Activated CD4-positive, alpha-beta T cell treated with anti-CD3 and anti-CD28 coated beads, Interleukin-2, amount 10 ng/mL, durations not matched to agents 7 days and 5 days (primary cell): ENCODE results near the gene NR1I3. TPM values are rescaled to one million over a fixed set of nuclear protein-coding genes. Genes with fewer than 3 reads are reported as not detected.

Source experiments
- CTCF ChIA-PET: fragments of 350-600 bp; sonication (Branson Sonifier 250); formaldehyde crosslinking; loops from one replicate; lab custom pipeline; 2021; ENCODE audit warnings: antibody characterized with exemption; lab: Charles Lee
- POLR2A ChIA-PET: fragments of 350-600 bp; sonication (Branson Sonifier 250); formaldehyde crosslinking; loops from one replicate; lab custom pipeline; 2021; ENCODE audit warnings: antibody characterized with exemption; lab: Charles Lee
- DNase-seq: peaks from one replicate; pipeline ENCODE4 v3.0.0-alpha.2; 2020
- H3K27ac Mint-ChIP-seq: one replicate; pipeline ENCODE4 v1.8.0; 2021; ENCODE audit warnings: mild to moderate bottlenecking, moderate library complexity, mixed read lengths
- H3K27me3 Mint-ChIP-seq: one replicate; pipeline ENCODE4 v1.8.0; 2021; ENCODE audit warnings: mixed read lengths
- H3K36me3 Mint-ChIP-seq: one replicate; pipeline ENCODE4 v1.8.0; 2021; ENCODE audit warnings: low read depth, mixed read lengths
- H3K4me1 Mint-ChIP-seq: one replicate; pipeline ENCODE4 v1.8.0; 2021; ENCODE audit warnings: mixed read lengths
- H3K4me3 Mint-ChIP-seq: one replicate; pipeline ENCODE4 v1.8.0; 2021; ENCODE audit warnings: mild to moderate bottlenecking, moderate library complexity, mixed read lengths
- H3K9me3 Mint-ChIP-seq: one replicate; pipeline ENCODE4 v1.8.0; 2021; ENCODE audit warnings: mixed read lengths
- total RNA-seq, 2 experiments: library from RNA; stranded (reverse); gene quantifications; one replicate each; pipeline ENCODE4 v1.2.3, GENCODE V29; 2021

The NR1I3 gene
- total RNA-seq, 2 experiments from 2014 or later: not detected

DNA sequence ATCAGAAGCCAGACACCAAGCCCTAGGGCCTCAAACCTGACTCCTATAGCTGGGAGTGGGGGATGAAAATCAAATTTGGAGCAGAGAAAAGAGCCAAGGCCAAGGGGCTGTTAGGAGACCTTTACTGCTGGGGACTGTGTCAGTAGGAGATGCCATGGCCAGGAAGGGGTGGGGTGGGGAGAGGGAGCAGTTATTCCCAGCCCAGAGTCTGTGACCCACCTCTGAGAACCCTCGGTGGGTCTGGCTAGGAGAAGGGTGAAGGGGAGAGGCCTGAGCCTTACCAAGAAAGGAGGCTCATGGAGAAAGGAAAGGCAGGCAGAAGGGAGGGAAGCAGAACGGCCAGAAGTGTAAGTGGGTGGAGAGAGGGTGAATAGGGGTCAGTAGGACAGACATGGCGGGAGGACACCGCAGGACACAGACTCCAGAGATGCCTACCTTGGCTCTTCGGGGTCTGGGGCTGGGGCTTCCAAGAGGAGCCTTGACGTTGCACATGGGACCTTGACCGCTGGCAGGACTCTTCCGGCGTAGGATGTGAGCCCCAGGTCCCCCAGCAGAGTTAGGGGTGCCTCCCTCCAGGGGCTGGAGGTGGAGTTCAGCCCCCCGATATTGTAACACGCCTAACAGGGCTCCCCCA is 40.3 kb downstream of the NR1I3 start:
- POLR2A ChIA-PET: interaction anchor here (0.5 kb wide), 1 partner anchor 10 kb away, joined by 9 read pairs; no protein-coding TSS in a partner anchor
- no peak for DNase-seq
- Mint-ChIP-seq H3K27ac (no peak overlapping the region), H3K27me3 (no peaks in the 10 kb centered on the region), H3K36me3 (peaks cover 5% of the 10 kb centered on the region), H3K4me3 (no peak overlapping the region), H3K9me3 (no peaks in the 10 kb centered on the region), H3K4me1 (peaks cover 56% of the 10 kb centered on the region)
- CTCF ChIA-PET: interaction anchor here (0.5 to 2.0 kb wide), 8 partner anchors 11 to 192 kb away, joined by 3 to 6 read pairs (median 4); partner anchors contain the start of gene TOMM40L

DNA sequence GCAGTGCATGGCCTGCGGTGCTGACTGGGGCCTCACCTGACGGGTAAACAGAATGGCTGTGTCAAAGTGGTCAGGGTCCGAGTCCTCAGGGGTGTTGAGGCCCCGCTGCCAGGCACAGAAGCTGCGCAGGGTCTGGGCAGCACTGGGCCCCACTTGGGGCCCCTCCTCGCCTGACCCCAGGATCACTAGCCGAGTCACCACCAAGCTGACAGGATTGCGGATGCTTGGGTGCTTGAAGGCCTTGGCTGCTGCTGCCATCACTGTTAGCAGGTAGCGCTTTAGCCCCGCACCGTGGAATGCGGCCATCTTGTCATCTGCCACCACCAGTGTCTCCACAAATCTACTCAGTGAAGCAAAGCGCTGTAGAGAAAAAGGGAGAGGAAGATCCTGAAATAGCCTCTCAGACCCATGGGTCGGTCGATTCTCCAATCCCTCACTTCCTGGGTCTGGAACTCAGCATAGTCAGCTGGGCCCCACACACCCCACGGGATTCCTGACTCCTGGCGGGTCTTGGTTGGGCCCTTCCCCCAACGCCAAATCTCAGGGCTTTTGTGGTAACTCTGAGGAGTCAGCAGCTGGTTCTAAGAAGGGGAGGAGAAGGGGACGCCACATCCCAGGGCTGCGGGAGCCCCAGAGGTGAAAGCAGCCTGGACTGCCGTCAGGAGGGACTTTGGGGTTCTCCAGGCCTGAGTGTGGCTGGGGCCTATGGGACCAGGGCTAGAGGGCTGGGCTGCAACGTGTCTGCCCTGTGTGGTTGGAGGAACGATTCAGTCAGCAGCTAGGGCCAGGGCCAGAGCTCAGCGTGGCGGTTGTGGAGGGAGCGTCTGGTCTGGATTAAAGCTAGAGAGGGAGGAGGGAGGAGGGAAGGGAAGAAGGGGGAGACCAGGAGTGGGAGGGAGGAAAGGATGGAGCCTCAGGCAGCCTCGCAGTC is 41.2 kb downstream of the NR1I3 start:
- no peak overlapping the region for H3K4me3 Mint-ChIP-seq

DNA sequence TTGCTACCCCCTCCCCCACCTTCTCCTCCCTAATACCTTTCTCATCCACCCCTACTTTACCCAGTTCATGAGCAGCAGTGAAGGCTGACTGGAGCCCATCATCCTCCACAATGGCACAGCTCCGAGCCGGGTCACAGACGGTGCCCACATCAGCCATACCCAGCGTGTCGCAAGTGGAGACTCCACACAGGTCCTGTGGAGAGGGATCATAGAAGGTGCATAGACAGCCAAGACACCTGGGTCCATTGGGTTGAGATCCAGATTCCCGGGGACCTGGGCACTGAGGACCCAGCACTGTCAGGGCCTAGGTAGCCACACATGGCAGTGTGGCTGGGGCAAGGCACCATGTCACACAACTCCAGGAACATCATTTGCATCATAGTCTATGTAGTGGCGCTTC is 41.9 kb downstream of the NR1I3 start:
- no peak overlapping the region for H3K4me3 Mint-ChIP-seq
- CTCF ChIA-PET: interaction anchor here (1.1 kb wide), 1 partner anchor 14 kb away, joined by 4 read pairs; no protein-coding TSS in a partner anchor

More for the DNA sequence above, 41.2 kb downstream of the NR1I3 start:
- no peaks in the 10 kb centered on the region for H3K9me3 Mint-ChIP-seq
- H3K36me3 Mint-ChIP-seq: no peaks in the 10 kb centered on the region
- no peaks in the 10 kb centered on the region for H3K27me3 Mint-ChIP-seq
- peaks cover 57% of the 10 kb centered on the region for H3K4me1 Mint-ChIP-seq
- ChIA-PET POLR2A (no interaction called here), CTCF (interaction anchor here (0.9 to 2.0 kb wide), 2 partner anchors 29 to 186 kb away, joined by 3 to 6 read pairs; partner anchors contain the start of gene TOMM40L)
- peak overlapping the region; percentile 1 for H3K27ac Mint-ChIP-seq
- DNase-seq: no peak

DNA sequence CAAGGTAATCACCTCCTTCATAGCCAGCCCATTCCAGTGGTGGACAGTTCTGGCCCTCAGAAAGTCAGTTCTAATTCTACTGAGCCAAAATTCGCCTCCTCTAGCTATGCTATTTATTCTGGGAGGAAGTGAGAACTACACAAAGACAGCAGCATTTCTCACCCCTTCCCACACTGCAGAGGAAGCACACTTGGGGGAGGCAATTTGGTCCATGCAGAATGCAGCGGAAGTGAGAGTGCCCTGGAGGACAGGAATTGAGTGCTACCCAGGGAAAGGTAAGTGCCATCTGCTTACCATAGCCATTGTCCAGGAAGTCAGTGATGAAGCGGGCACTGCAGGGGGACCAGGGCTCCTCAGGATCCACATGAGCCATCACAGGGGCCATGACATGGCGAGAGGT is 42.8 kb downstream of the NR1I3 start:
- Mint-ChIP-seq H3K4me1 (peaks cover 43% of the 10 kb centered on the region), H3K9me3 (no peaks in the 10 kb centered on the region), H3K27me3 (no peaks in the 10 kb centered on the region), H3K4me3 (no peak overlapping the region), H3K36me3 (no peaks in the 10 kb centered on the region), H3K27ac (peak overlapping the region; percentile 69)
- POLR2A ChIA-PET: no interaction called here
- CTCF ChIA-PET: interaction anchor here (1.1 to 1.5 kb wide), 3 partner anchors 13 to 28 kb away, joined by 3 to 4 read pairs (median 3); partner anchors contain the start of gene APOA2
- DNase-seq: no peak

More for the DNA sequence above, 41.9 kb downstream of the NR1I3 start:
- H3K36me3 Mint-ChIP-seq: no peaks in the 10 kb centered on the region
- peak overlapping the region; percentile 70 for H3K27ac Mint-ChIP-seq
- no peaks in the 10 kb centered on the region for H3K27me3 Mint-ChIP-seq
- no peaks in the 10 kb centered on the region for H3K9me3 Mint-ChIP-seq
- no peak for DNase-seq
- POLR2A ChIA-PET: no interaction called here
- H3K4me1 Mint-ChIP-seq: peaks cover 51% of the 10 kb centered on the region

DNA sequence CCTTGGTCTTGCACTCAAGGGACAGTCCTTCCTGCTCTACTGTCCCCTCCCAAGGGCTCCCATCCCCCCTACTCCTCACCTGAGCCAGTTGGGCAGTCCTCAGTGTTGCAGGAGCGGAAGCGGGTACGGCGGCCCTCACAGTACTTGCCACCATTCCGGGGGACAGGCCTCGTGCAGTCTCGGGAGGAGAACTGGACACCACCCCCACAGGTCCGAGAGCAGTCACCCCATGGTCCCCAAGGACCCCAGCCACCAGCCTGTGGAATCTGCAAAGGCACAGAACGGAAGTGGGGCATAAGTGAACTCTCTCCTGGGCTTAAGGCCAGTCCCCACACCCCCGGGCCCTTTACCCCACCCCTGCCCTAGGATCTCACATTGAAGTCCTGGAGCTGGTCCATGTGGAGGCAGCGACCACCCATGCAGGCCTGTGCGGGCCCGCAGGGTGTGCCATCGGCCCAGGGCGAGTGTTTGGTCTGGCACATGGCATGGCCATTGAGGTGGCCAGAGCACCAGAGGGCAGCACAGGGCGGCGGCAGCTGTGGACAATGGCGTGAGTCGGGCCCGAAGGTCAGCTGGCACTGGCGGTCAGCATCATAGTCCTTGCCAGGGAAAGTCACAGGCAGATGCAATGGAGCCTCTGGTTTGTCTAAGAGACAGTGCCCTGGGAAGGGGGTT is 44.3 kb downstream of the NR1I3 start:
- Mint-ChIP-seq H3K4me1 (peaks cover 41% of the 10 kb centered on the region), H3K4me3 (no peak overlapping the region), H3K27me3 (no peaks in the 10 kb centered on the region), H3K27ac (no peak overlapping the region), H3K36me3 (no peaks in the 10 kb centered on the region), H3K9me3 (no peaks in the 10 kb centered on the region)
- ChIA-PET CTCF (interaction anchor here (0.6 to 3.9 kb wide), 9 partner anchors 8 to 212 kb away, joined by 3 to 18 read pairs (median 3); partner anchors contain the start of genes APOA2, TOMM40L and USP21), POLR2A (interaction anchor here (0.6 kb wide), 1 partner anchor 8 kb away, joined by 3 read pairs; the partner anchor contains the start of gene NDUFS2)
- DNase-seq: no peak

DNA sequence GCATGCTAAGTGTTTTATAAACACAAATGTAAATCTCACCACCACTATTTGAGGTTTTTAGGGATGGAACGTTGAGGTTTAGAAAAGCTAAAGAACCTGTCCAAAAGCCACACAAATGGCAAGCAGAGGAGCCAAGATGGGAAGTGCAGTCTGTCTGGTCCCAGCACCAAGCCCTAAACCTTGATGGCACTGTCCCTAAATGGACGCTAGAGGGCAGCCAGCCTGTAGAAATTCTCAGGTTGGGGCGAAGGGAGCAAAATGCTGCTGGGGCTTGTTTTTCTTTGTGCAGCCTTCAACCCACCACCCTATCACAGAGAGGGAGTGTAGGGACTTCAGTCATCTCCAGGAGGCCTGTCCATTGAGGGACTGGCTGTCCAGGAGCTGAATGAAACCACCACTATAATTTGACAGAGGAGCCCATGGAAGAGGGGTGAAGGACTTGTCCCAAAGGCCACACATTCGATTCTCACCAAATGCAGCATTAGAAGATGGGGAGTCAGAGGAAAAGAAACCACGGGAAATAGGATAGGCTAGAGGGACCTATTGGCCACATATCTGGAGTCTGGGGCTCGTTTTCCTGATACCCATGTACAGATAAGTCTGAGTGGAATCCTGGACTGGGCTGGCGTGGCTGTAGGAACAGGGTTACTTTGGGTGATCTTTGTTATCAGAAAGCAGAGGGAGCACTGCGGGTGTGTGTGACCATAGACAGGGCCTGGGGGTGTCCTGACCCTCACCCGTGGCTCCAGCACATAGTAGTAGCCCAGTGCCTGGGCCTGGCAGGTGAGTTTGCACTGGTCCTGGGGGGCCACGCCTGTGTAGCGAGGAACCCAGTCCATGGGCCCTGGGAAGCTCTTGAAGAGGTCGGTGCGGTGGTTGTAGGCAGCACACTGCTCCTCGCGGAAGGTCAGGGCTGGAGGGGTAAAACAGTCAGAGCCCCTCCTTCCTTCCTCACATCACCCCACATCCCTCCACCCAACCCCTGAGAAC is 45.2 kb downstream of the NR1I3 start:
- ChIA-PET POLR2A (interaction anchor here (0.6 kb wide), 1 partner anchor 9 kb away, joined by 3 read pairs; the partner anchor contains the start of gene NDUFS2), CTCF (interaction anchor here (0.6 to 3.9 kb wide), 10 partner anchors 7 to 199 kb away, joined by 3 to 36 read pairs (median 7); partner anchors contain the start of genes NDUFS2 and TOMM40L)
- Mint-ChIP-seq H3K36me3 (no peaks in the 10 kb centered on the region), H3K4me1 (peaks cover 46% of the 10 kb centered on the region), H3K27me3 (no peaks in the 10 kb centered on the region), H3K27ac (peak overlapping the region; percentile 87), H3K4me3 (no peak overlapping the region), H3K9me3 (no peaks in the 10 kb centered on the region)
- peak; percentile 81 for DNase-seq

DNA sequence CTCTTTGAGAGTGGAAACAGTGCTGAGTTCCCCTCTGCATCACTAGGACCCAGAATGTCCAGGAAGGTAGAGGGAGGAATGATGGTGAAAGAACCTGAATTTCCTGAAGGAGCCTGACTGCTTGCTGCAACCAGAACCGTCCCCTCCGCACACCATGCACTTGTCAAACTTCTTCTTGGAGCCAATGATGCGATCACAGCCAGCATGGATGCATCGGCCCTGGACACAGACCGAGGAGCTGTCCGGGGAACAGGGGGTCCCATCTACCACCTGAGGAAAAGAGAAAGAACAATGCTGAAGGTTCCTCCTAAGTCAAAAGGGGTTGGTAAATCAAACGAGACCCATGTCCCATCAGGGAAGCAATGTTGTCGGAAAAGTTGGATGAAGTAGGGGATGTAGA is 46.0 kb downstream of the NR1I3 start:
- ChIA-PET POLR2A (no interaction called here), CTCF (interaction anchor here (0.9 to 3.9 kb wide), 11 partner anchors 9 to 190 kb away, joined by 3 to 36 read pairs (median 6); partner anchors contain the start of genes NDUFS2, PPOX and TOMM40L)
- no peaks in the 10 kb centered on the region for H3K9me3 Mint-ChIP-seq
- H3K27me3 Mint-ChIP-seq: no peaks in the 10 kb centered on the region
- H3K36me3 Mint-ChIP-seq: peaks cover 3% of the 10 kb centered on the region
- H3K4me1 Mint-ChIP-seq: peaks cover 51% of the 10 kb centered on the region
- H3K27ac Mint-ChIP-seq: no peak overlapping the region
- DNase-seq: no peak
- H3K4me3 Mint-ChIP-seq: no peak overlapping the region

DNA sequence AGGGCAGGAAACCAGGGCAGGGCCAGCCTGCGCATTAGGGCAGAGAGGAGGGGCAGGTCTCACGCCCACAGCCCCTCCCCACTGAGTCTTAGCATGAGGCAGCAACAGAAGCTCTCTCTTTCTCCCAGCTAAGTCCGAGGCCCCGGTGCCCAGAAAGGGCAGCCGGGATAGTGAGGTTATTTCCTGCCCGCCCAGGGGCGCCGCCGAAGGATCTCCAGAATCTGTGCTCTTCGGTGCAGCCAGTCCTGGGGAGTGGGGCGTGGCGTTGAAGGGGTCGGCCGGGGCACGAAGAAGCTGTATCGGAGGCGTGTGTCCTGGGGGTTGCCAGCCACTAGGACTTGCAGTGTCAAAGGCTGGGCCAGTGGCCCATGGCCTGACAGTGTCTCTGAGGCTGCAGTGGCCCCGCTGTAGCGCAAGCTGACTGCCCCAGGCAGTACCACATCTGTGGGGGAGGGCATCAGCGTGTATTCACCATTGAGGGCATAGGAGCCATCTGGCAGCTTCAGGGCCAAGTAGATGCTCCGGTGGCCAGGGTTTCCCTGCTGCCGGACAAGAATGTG is 47.0 kb downstream of the NR1I3 start:
- no peak for DNase-seq
- CTCF ChIA-PET: interaction anchor here (0.9 to 3.9 kb wide), 9 partner anchors 8 to 191 kb away, joined by 3 to 36 read pairs (median 4); partner anchors contain the start of genes ADAMTS4, NDUFS2, PPOX and TOMM40L
- Mint-ChIP-seq H3K4me1 (peaks cover 58% of the 10 kb centered on the region), H3K4me3 (no peak overlapping the region), H3K36me3 (peaks cover 3% of the 10 kb centered on the region), H3K27ac (peak overlapping the region; percentile 62), H3K27me3 (no peaks in the 10 kb centered on the region), H3K9me3 (no peaks in the 10 kb centered on the region)
- POLR2A ChIA-PET: no interaction called here

DNA sequence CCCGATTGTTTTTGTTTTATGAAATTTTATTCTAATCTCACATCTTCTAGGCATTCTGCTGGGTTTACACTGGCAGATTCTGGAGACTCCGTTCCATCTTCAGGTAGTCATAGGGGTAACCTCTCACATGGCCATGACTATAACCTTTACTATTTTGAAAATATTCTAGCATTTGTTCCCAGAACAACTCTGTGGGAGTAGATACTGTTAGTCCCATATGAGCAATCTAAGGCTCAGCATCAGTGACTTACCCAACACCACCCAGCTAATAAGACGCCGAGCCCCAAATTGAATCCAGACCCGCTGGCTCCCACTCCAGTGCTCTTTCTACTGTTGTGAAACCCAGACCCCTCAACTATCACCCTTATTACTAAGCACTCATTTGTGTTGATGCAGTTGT is 49.0 kb downstream of the NR1I3 start:
- ChIA-PET POLR2A (no interaction called here), CTCF (interaction anchor here (0.6 to 1.6 kb wide), 2 partner anchors 13 to 47 kb away, joined by 3 to 4 read pairs; partner anchors contain the start of gene NDUFS2)
- Mint-ChIP-seq H3K27me3 (no peaks in the 10 kb centered on the region), H3K27ac (no peak overlapping the region), H3K4me1 (peaks cover 63% of the 10 kb centered on the region), H3K9me3 (no peaks in the 10 kb centered on the region), H3K36me3 (peaks cover 3% of the 10 kb centered on the region), H3K4me3 (no peak overlapping the region)
- DNase-seq: no peak

DNA sequence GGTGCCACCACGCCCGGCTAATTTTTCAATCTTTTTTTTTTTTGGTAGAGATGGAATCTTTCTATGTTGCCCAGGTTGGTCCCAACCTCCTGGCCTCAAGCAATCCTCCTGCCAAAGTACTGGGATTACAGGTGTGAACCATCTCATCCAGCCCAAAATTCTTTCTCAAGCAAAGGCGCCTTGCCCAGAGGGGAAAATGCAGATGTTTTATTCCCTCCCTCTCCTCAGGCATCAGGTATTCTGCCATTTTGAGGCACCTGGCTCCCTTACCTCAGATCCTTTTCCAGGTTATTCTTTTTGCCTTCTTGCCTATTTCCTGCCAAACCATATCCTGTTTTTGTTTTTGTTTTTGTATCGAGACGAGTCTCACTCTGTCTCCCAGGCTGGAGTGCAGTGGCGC is 49.6 kb downstream of the NR1I3 start:
- Mint-ChIP-seq H3K27ac (peak overlapping the region; percentile 50), H3K4me3 (no peak overlapping the region), H3K9me3 (no peaks in the 10 kb centered on the region), H3K36me3 (peaks cover 5% of the 10 kb centered on the region), H3K4me1 (peaks cover 69% of the 10 kb centered on the region), H3K27me3 (no peaks in the 10 kb centered on the region)
- POLR2A ChIA-PET: interaction anchor here (0.6 kb wide), 1 partner anchor 9 kb away, joined by 9 read pairs; no protein-coding TSS in a partner anchor
- no peak for DNase-seq
- CTCF ChIA-PET: interaction anchor here (0.6 to 1.6 kb wide), 5 partner anchors 14 to 70 kb away, joined by 3 to 6 read pairs (median 4); partner anchors contain the start of genes NDUFS2, PCP4L1, PPOX and TOMM40L
